K562 (cell line): Measurements from ENCODE around the gene PRPH2. TPM values are rescaled to one million over a fixed set of nuclear protein-coding genes. Genes with fewer than 3 reads are reported as not detected.

Source experiments
- CBX1 ChIP-seq: sonication (generic); IDR thresholded peaks from 2 replicates; pipeline ENCODE4 v1.6.1; 2016; ENCODE audit warnings: antibody characterized with exemption, low read depth, mild to moderate bottlenecking
- CTCF ChIP-seq, 3 experiments: IDR thresholded peaks in 2 of 3; conservative IDR thresholded peaks in 1 of 3; 2 replicates each; pipeline ENCODE4 v1.5.1; 2011 to 2012; ENCODE audit warnings: low read length in 3 of 3, mild to moderate bottlenecking in 3 of 3, control low read depth in 2 of 3, improper control_type of control experiment in 1 of 3, inconsistent platforms in 1 of 3, low read depth in 1 of 3, mixed read lengths in 1 of 3, moderate library complexity in 1 of 3; ENCODE audit not compliant: insufficient read depth in 2 of 3
- HMBOX1 ChIP-seq: sonication (generic); IDR thresholded peaks from 2 replicates; pipeline ENCODE4 v1.6.1; 2016
- NCOA6 ChIP-seq: fragments of 450-650 bp; IDR thresholded peaks from 2 replicates; pipeline ENCODE4 v1.6.1; 2017; ENCODE audit warnings: mild to moderate bottlenecking
- NFATC3 ChIP-seq: fragments of 450-650 bp; IDR thresholded peaks from 2 replicates; pipeline ENCODE4 v1.6.1; 2017; ENCODE audit warnings: mild to moderate bottlenecking
- NRF1 ChIP-seq, 2 experiments: fragments of 450-650 bp; IDR thresholded peaks in 1 of 2; conservative IDR thresholded peaks in 1 of 2; 2 replicates each; pipeline ENCODE4 v1.6.1; 2014; ENCODE audit warnings: mild to moderate bottlenecking in 2 of 2
- POLR2G ChIP-seq: fragments of 200-400 bp; formaldehyde crosslinking; IDR thresholded peaks from 2 replicates; pipeline ENCODE4 v1.6.1; 2017; ENCODE audit warnings: low read depth, mild to moderate bottlenecking, antibody characterized with exemption, low read length, moderate library complexity
- POLR3A ChIP-seq: IDR thresholded peaks from 2 replicates; pipeline ENCODE4 v1.6.1; 2011; ENCODE audit warnings: borderline replicate concordance, mild to moderate bottlenecking, moderate library complexity; ENCODE audit not compliant: insufficient read length, insufficient read depth; ENCODE audit errors: extremely low read depth
- SPI1 ChIP-seq: IDR thresholded peaks from 2 replicates; pipeline ENCODE4 v1.6.1; 2011; ENCODE audit warnings: low read depth, low read length, control low read depth, borderline replicate concordance
- STAG1 ChIP-seq: sonication (generic); formaldehyde crosslinking; IDR thresholded peaks from 2 replicates; pipeline ENCODE4 v1.5.0; 2020; ENCODE audit warnings: missing genetic modification reagents, borderline replicate concordance
- TFAP4 ChIP-seq: sonication (generic); formaldehyde crosslinking; IDR thresholded peaks from 2 replicates; pipeline ENCODE4 v1.8.0; 2022; ENCODE audit warnings: missing genetic modification reagents, mild to moderate bottlenecking, moderate library complexity, borderline replicate concordance
- ZNF280A ChIP-seq: fragments of 450-650 bp; IDR thresholded peaks from 2 replicates; pipeline ENCODE4 v1.6.1; 2018; ENCODE audit warnings: mild to moderate bottlenecking, low read depth; ENCODE audit not compliant: partially characterized antibody
- polyA plus RNA-seq, 8 experiments: library from polyadenylated mRNA; depleted of rRNA in 4 of 8; stranded (reverse) in 5 of 8; unstranded in 3 of 8; fragments of >200 nt; fragmentation: Nextera tagmentation in 2 of 8; fragmentation: Illumina TruSeq in 1 of 8; extraction: Ambion mirVana in 2 of 8; extraction: Trizol in 1 of 8; gene quantifications; 2 replicates each; pipeline versions ENCODE4 v1.2.1 to v1.2.3, GENCODE V29; 2011 to 2014; ENCODE audit warnings: inconsistent platforms in 1 of 8, missing spikeins in 1 of 8
- total RNA-seq, 7 experiments: library from RNA; depleted of rRNA in 6 of 7; stranded (reverse); fragments of >200 nt in 6 of 7; fragmentation: Illumina TruSeq in 2 of 7; extraction: Trizol in 2 of 7; gene quantifications; 2 replicates each; pipeline versions ENCODE4 v1.2.1 to v1.2.3, GENCODE V29; 2011 to 2021; ENCODE audit warnings: low replicate concordance in 1 of 7

The PRPH2 gene
- total and polyA plus RNA-seq, 9 of the 15 experiments (the other 6 are each of a cell fraction or from before 2014, with no cell fraction given) = 0.03 to 0.11 (median 0.03) TPM; not detected in 5

- TF ChIP-seq ZNF280A (no peak), TFAP4 (CRISPR knock-in tag) (0 out of 2 replicates have a peak, but pooled peaks have one; percentile 14), CTCF (IDR thresholded peaks at IDR 0.05 in 2 of 3, conservative IDR thresholded peaks at IDR 0.05 in 1 of 3; ENCODE audit: insufficient read depth in 2 of 3, low read depth in 1 of 3, low read length in 3 of 3) (peak; percentile 25 to 76 (median 27); a peak in 4 of 6 replicates), NRF1 (conservative IDR thresholded peaks at IDR 0.05 in 1 of 2, IDR thresholded peaks at IDR 0.05 in 1 of 2) (peak; percentile 39 to 50; a peak in 3 of 4 replicates), POLR3A (no peak), STAG1 (CRISPR knock-in tag) (no peak), POLR2G (peak; percentile 57; the same call in 1 of the 2 replicates), HMBOX1 (no peak), NCOA6 (no peak), SPI1 (no peak), CBX1 (no peak), NFATC3 (no peak)
- TF ChIP-seq, all 486 proteins: peak for 4
Measured at GRCh38 chr6:42698217-42698616, 24.2 kb downstream of the PRPH2 start (continued).
